Measurements from ENCODE around the gene CPVL. TPM values are rescaled to one million over a fixed set of nuclear protein-coding genes. Genes with fewer than 3 reads are reported as not detected.
A peak's percentile ranks its signal among the peaks of the same experiment; 100 is the strongest.

Gene CPVL
- total RNA-seq, 1 donor from 2014 or later: 30.2 TPM

DNA sequence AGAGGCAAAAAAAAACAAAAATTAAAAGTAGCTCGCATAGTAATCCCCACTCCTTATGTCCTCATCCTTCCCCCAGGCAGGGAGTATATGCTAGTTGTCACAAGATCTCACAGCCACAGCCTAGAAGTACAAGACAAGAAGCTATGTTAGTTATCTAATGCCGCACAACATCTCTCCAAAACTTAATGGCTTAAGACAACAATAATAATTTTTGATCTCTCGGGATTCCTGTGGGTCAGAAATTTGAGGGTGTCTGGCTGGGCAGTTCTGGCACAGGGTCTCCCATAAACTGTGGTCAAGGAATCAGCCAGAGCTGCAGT is 39.7 kb downstream of the CPVL start:
- peak; percentile 2 for TF ChIP-seq CTCF (conservative IDR thresholded peaks at IDR 0.05)
- peaks cover 10% of the 10 kb centered on the region for H3K9me3 Mint-ChIP-seq
- no peaks in the 10 kb centered on the region for H3K27me3 Mint-ChIP-seq
- peaks cover 28% of the 10 kb centered on the region for H3K4me1 Mint-ChIP-seq (ENCODE audit: unreplicated experiment)
- peaks cover 11% of the 10 kb centered on the region for H3K36me3 Mint-ChIP-seq
- no peak overlapping the region for H3K27ac Mint-ChIP-seq
- H3K4me3 Mint-ChIP-seq: no peak overlapping the region
- no peak for DNase-seq (ENCODE audit: extremely low spot score, unreplicated experiment)

DNA sequence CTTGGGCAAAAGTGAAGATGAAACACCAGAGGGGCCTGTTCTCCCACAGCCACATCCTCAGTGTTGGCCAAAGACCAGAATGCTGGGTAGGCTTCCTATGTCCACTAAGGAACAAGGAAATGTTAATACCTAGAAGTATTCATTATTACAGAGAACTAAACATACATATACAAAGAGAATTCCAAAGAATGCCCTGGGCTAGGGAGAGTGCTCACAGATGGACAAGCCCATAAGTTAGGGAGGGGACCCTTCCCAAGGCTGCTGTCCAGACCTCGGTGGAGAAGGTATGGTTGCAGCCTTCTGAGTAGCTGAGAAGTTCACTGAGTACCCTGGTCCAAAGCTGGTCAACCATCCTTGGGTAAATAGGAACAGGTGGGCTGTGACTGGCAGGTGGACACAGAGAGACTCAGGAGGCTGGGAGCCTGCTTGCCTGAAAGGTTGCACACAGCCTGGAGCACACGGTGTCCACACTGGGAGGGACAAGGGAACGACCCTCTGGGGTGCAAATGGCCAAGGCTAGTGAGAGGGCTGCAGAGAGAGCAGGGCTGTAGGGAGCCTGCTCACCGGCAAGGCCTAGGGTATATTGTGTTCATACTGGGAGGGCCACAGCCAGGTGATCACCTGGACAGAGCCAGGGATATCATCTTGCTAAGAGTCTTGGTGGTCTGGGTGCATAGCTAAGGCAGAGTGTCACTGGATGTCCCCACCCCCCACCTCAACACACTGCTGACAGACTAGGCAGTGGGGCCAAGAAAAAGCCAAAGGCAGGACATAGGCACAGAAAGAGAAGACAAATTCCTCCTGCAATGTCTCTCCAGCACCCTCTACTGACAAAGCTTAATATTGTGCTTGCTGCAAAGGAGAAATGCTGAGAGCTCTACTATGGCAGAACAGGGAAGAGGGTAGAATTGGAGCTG is 40.3 kb downstream of the CPVL start:
- Mint-ChIP-seq H3K36me3 (peaks cover 11% of the 10 kb centered on the region), H3K27me3 (no peaks in the 10 kb centered on the region), H3K4me1 (ENCODE audit: unreplicated experiment) (peaks cover 30% of the 10 kb centered on the region), H3K9me3 (peaks cover 10% of the 10 kb centered on the region), H3K27ac (peak overlapping the region; percentile 8), H3K4me3 (peak overlapping the region; percentile 30)
- peak; percentile 88 for TF ChIP-seq CTCF (conservative IDR thresholded peaks at IDR 0.05)
- no peak for DNase-seq (ENCODE audit: extremely low spot score, unreplicated experiment)

GRCh38 chr7:29105191-29105590 is 41.1 kb downstream of the CPVL start:
- no peak for DNase-seq (ENCODE audit: extremely low spot score, unreplicated experiment)
- no peak overlapping the region for H3K27ac Mint-ChIP-seq
- H3K4me3 Mint-ChIP-seq: no peak overlapping the region
- peaks cover 4% of the 10 kb centered on the region for H3K9me3 Mint-ChIP-seq
- TF ChIP-seq CTCF (conservative IDR thresholded peaks at IDR 0.05): no peak
- H3K36me3 Mint-ChIP-seq: peaks cover 6% of the 10 kb centered on the region
- H3K27me3 Mint-ChIP-seq: no peaks in the 10 kb centered on the region
- H3K4me1 Mint-ChIP-seq (ENCODE audit: unreplicated experiment): peaks cover 36% of the 10 kb centered on the region

- Mint-ChIP-seq H3K9me3 (no peaks in the 10 kb centered on the region), H3K4me1 (ENCODE audit: unreplicated experiment) (peaks cover 35% of the 10 kb centered on the region), H3K27me3 (no peaks in the 10 kb centered on the region), H3K27ac (peak overlapping the region; percentile 68), H3K36me3 (peaks cover 3% of the 10 kb centered on the region), H3K4me3 (no peak overlapping the region)
- peak; percentile 87 for TF ChIP-seq CTCF (conservative IDR thresholded peaks at IDR 0.05)
- DNase-seq (ENCODE audit: extremely low spot score, unreplicated experiment): no peak
Measured at GRCh38 chr7:29102558-29103151, 43.7 kb downstream of the CPVL start.

GRCh38 chr7:29100924-29101323 is 45.4 kb downstream of the CPVL start:
- TF ChIP-seq CTCF (conservative IDR thresholded peaks at IDR 0.05): no peak
- no peaks in the 10 kb centered on the region for H3K36me3 Mint-ChIP-seq
- H3K4me1 Mint-ChIP-seq (ENCODE audit: unreplicated experiment): peaks cover 33% of the 10 kb centered on the region
- H3K9me3 Mint-ChIP-seq: no peaks in the 10 kb centered on the region
- no peak overlapping the region for H3K4me3 Mint-ChIP-seq
- peak overlapping the region; percentile 60 for H3K27ac Mint-ChIP-seq
- no peak for DNase-seq (ENCODE audit: extremely low spot score, unreplicated experiment)
- H3K27me3 Mint-ChIP-seq: no peaks in the 10 kb centered on the region
